ENCODE measurements around the gene ANKRD34B.
A peak's percentile ranks its signal among the peaks of the same experiment; 100 is the strongest.
"Not testable (repeated sequence)": the region's sequence is repeated elsewhere in the genome, so short reads cannot be mapped to it uniquely, and the experiment has no call there.

The ANKRD34B gene

DNA sequence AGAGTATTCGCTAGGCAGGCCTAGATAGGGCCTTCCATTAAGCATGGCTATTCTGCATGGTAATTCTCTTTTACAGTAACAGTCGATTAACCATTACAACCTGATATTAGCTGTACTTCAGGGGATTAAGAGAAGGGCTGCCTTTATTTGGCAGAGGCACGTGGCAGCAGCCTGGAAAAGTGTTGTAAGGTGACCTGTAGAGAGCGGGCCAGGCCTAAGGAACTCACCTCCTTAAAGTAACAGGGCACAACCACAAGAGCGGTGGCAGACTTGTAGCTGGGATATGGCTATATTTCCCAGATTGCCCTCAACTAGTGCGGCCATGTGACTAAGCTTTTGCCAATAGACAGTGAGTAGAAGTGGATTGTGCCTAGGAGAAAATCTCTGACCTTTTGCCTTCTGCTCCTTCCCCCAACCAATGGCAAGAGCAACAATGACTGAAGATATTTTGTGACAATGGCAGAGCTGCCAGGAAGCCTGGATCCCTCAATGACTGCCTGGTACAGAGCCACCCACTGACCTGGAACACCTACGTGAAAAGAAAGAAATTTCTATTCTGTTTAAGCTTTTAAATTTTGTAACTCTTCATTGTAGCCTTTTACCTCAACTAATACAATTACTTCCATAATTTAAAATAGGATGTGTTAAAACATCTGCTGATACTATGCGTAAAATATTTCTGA lies 18.9 kb upstream of the ANKRD34B start:
- Mint-ChIP-seq H3K36me3 (ENCODE audit: low read depth) (no peaks in the 10 kb centered on the region), H3K4me1 (no peaks in the 10 kb centered on the region)
- ATAC-seq = no peak

GRCh38 chr5:80584770-80585169 lies 14.7 kb upstream of the ANKRD34B start:
- no peak for DNase-seq
- no peak for ATAC-seq
- Mint-ChIP-seq H3K36me3 (ENCODE audit: low read depth) (no peaks in the 10 kb centered on the region), H3K9me3 (no peaks in the 10 kb centered on the region), H3K27me3 (peaks cover 14% of the 10 kb centered on the region), H3K4me1 (no peaks in the 10 kb centered on the region), H3K27ac (no peak overlapping the region), H3K4me3 (no peak overlapping the region)

More for the DNA sequence above, 18.9 kb upstream of the ANKRD34B start:
- no peak overlapping the region for H3K27ac Mint-ChIP-seq
- no peaks in the 10 kb centered on the region for H3K9me3 Mint-ChIP-seq
- H3K4me3 Mint-ChIP-seq = no peak overlapping the region
- H3K27me3 Mint-ChIP-seq = peaks cover 17% of the 10 kb centered on the region
- DNase-seq = no peak

DNA sequence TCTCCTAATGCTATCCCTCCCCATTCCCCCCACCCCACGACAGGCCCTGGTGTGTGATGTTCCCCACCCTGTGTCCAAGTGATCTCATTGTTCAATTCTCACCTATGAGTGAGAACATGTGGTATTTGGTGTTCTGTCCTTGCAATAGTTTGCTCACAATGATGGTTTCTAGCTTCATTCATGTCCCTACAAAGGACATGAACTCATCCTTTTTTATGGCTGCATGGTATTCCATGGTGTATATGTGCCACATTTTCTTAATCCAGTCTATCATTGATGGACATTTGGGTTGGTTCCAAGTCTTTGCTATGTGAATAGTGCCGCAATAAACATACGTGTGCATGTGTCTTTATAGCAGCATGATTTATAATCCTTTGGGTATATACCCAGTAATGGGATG lies 10.2 kb upstream of the ANKRD34B start:
- not testable (repeated sequence) for ATAC-seq; H3K36me3 Mint-ChIP-seq (ENCODE audit: low read depth); H3K27ac Mint-ChIP-seq; H3K4me1 Mint-ChIP-seq; H3K9me3 Mint-ChIP-seq; H3K4me3 Mint-ChIP-seq; DNase-seq
- peaks cover 32% of the 10 kb centered on the region for H3K27me3 Mint-ChIP-seq

DNA sequence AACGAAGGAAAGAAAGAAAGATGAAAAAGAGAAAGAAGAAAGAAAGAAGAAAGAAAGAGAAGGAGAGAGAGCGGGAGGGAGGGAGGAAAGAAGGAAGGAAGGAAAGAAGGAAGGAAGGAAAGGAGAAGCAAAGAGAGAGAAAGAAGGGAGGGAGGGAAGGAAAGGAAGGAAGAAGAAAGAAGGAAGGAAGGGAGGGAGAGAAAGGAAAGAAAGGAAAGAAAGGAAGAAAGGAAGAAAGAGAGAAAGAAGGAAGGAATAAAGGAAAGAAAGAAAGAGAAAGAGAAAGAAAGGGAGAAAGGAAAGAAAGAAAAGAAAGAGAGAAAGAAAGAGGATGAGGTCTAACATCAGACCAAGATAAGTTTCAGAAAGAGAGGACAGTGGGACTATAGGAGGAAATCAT lies 9.0 kb upstream of the ANKRD34B start:
- Mint-ChIP-seq H3K36me3 (ENCODE audit: low read depth) (no peaks in the 10 kb centered on the region), H3K27me3 (peaks cover 34% of the 10 kb centered on the region), H3K27ac (no peak overlapping the region), H3K4me1 (no peaks in the 10 kb centered on the region), H3K4me3 (no peak overlapping the region), H3K9me3 (no peaks in the 10 kb centered on the region)
- no peak for ATAC-seq
- no peak for DNase-seq

GRCh38 chr5:80577707-80578106 lies 7.6 kb upstream of the ANKRD34B start:
- no peaks in the 10 kb centered on the region for H3K4me1 Mint-ChIP-seq
- DNase-seq = no peak
- H3K27me3 Mint-ChIP-seq = peaks cover 41% of the 10 kb centered on the region
- no peaks in the 10 kb centered on the region for H3K9me3 Mint-ChIP-seq
- H3K36me3 Mint-ChIP-seq (ENCODE audit: low read depth) = no peaks in the 10 kb centered on the region
- H3K27ac Mint-ChIP-seq = no peak overlapping the region
- ATAC-seq = no peak
- no peak overlapping the region for H3K4me3 Mint-ChIP-seq

DNA sequence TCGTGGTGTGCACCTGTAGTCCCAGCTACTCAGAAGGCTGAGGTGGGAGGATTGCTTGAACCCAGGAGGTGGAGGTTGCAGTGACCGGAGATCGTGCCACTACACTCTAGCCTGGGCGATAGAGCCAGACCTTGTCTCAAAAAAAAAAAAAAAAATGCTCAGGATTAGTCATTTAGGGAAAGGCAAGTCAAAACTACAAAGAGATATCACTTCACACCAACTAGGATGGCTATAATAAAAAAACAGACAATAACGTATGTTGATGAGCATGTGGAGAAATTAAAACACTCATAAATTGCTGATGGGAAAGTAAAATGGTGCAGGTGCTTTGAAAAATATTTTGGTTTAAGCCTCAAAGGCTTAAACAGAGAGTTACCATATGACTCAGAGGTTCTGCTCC lies 6.3 kb upstream of the ANKRD34B start:
- peaks cover 53% of the 10 kb centered on the region for H3K27me3 Mint-ChIP-seq
- no peaks in the 10 kb centered on the region for H3K36me3 Mint-ChIP-seq (ENCODE audit: low read depth)
- ATAC-seq (no peak), DNase-seq (no peak)
- H3K4me1 Mint-ChIP-seq = no peaks in the 10 kb centered on the region
- no peak overlapping the region for H3K4me3 Mint-ChIP-seq
- no peak overlapping the region for H3K27ac Mint-ChIP-seq
- no peaks in the 10 kb centered on the region for H3K9me3 Mint-ChIP-seq

- DNase-seq (no peak), ATAC-seq (no peak)
- H3K4me1 Mint-ChIP-seq = no peaks in the 10 kb centered on the region
- no peak overlapping the region for H3K27ac Mint-ChIP-seq
- no peaks in the 10 kb centered on the region for H3K36me3 Mint-ChIP-seq (ENCODE audit: low read depth)
- H3K4me3 Mint-ChIP-seq = no peak overlapping the region
- peaks cover 66% of the 10 kb centered on the region for H3K27me3 Mint-ChIP-seq
- no peaks in the 10 kb centered on the region for H3K9me3 Mint-ChIP-seq
These were observed 3.0 kb upstream of the ANKRD34B start for GRCh38 chr5:80573062-80573461.

DNA sequence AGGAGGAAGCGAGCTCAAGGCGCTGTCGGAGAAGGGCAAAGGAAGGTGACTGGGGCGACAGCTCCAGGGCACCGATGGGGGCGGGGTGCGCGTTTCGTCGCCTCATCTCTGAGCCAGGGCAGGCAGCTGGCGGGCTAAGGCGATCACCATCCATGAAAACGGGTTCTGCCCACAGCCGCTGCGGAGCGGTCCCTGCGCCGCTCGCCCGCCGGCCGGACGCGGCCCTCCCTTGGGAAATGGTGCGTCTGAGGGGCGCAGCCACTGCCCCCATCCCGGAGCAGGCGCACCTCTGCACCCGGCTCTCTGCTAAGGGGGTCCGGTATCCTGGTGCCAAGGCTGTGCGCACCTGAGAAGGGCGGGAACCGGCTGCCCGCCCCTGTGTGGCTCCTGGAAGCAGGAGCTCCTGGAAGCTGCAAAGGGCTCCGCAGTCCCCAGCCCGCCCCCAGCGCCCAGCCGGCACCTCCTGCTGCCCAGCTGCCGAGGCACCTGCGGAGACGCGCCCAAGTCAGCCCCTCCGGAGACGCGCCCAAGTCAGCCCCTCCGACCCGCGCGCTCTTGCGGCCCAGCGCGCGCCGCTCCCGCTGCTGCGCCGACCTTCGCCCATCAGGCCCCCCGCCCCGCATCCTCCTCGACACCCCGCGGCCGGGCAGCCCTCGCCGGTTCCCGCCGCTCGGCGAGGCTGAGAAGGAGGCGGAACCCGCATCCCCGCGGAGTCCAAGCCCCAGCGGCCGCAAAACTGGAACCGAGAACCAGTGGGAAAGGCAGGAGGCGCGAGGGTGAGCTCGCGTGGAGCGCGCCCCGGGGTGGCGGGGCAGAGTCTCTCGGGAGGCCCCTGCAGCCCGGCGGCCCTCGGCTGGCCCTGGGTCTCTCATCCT lies 757 bp downstream of the ANKRD34B start:
- H3K4me1 Mint-ChIP-seq = no peaks in the 10 kb centered on the region
- DNase-seq (peak; percentile 2), ATAC-seq (no peak)
- peak overlapping the region; percentile 21 for H3K4me3 Mint-ChIP-seq
- H3K9me3 Mint-ChIP-seq = no peaks in the 10 kb centered on the region
- no peak overlapping the region for H3K27ac Mint-ChIP-seq
- peaks cover 63% of the 10 kb centered on the region for H3K27me3 Mint-ChIP-seq
- H3K36me3 Mint-ChIP-seq (ENCODE audit: low read depth) = no peaks in the 10 kb centered on the region

DNA sequence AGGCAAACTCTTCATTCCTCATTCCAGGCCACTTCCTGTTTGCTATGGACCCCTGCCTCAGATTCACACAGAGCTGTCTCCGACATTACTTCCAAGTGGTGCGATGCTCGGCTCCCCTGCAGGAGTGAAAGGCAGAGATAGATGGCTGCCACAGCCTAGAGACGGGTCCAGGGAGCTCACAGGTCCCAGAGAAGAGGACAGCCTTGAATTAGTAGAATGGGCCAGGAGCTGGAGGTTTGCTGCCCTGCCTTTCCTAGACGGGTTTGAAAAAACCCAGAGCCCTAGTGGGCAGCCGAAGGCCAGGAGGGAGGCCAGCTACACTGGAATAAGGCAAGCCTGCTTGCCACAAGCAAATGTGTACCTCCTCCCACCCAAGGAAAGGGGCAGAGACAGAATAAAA lies 1.8 kb downstream of the ANKRD34B start:
- no peak for ATAC-seq
- DNase-seq = no peak
- Mint-ChIP-seq H3K4me1 (no peaks in the 10 kb centered on the region), H3K9me3 (no peaks in the 10 kb centered on the region), H3K27ac (no peak overlapping the region), H3K36me3 (ENCODE audit: low read depth) (no peaks in the 10 kb centered on the region), H3K4me3 (no peak overlapping the region), H3K27me3 (peaks cover 59% of the 10 kb centered on the region)

DNA sequence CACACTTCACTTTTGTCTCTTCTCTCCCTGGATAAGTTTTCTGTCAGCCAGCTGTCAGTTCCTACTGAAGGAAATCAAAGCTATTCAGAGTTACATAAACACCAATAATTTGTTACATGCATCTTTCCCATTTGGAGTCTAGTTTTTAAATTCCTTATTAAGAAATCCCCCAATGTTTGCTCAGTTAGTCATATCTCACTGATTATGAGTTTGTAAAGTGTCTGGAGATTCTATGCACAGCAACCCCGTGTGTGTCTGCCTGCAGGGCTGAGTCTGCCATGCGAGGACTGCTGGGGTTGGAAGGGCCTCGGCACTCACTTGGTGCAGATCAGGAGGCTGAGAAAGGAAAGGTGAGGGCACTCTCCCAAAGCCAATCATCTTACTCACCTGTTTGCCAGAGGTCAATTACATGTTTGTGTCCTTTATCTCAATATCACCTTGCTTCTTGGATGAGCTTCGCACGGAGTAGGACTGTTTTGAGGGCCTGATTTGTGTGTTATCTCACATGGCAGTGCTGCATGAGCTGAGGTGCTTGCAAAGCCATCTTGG lies 3.3 kb downstream of the ANKRD34B start:
- Mint-ChIP-seq H3K4me3 (no peak overlapping the region), H3K27ac (no peak overlapping the region), H3K9me3 (no peaks in the 10 kb centered on the region), H3K4me1 (no peaks in the 10 kb centered on the region), H3K36me3 (ENCODE audit: low read depth) (no peaks in the 10 kb centered on the region), H3K27me3 (peaks cover 53% of the 10 kb centered on the region)
- DNase-seq (no peak), ATAC-seq (no peak)

DNA sequence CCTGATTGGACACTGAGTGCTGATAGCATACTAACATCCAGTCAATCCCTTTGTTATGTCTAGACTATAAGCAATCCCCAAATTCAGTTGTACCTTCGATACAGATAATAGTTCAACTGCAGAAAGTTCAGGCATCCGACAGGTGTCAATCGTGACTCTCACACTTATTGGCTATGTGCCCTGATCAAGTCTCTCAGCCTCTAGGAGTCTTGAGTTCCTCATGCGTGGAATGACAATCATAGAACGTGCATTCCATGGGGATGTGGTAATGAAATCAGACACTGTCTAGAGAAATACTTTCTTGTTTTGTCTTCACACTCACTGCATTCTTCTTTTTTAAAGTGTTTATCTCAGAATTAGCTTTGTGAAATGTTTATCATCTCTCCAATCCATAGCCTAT lies 4.8 kb downstream of the ANKRD34B start:
- no peaks in the 10 kb centered on the region for H3K36me3 Mint-ChIP-seq (ENCODE audit: low read depth)
- H3K4me1 Mint-ChIP-seq = no peaks in the 10 kb centered on the region
- H3K9me3 Mint-ChIP-seq = no peaks in the 10 kb centered on the region
- ATAC-seq (no peak), DNase-seq (no peak)
- H3K27ac Mint-ChIP-seq = no peak overlapping the region
- H3K4me3 Mint-ChIP-seq = no peak overlapping the region
- peaks cover 39% of the 10 kb centered on the region for H3K27me3 Mint-ChIP-seq

GRCh38 chr5:80559244-80559643 lies 10.8 kb downstream of the ANKRD34B start:
- Mint-ChIP-seq H3K9me3 (no peaks in the 10 kb centered on the region), H3K4me3 (no peak overlapping the region)

DNA sequence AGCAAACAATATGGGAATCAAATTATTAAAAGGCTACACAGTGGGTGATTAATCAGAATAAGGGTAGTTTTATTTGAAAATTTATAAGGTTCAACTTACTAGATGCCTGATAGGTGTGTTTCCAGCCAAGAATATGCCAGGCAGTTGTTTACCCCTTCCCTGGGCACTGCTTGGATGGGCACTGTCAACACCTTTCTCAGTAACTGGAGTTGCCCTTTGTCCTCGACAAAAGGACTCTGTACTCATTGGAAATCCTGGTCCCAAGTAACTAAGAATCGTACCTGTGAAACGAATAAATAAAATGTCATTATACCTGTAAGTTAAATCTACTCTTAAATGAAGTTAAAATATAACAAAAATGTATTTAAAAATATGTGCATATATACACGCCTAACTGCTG lies 15.0 kb downstream of the ANKRD34B start:
- H3K27me3 Mint-ChIP-seq = peaks cover 21% of the 10 kb centered on the region
- no peak for ATAC-seq
- H3K36me3 Mint-ChIP-seq (ENCODE audit: low read depth) = no peaks in the 10 kb centered on the region
- H3K9me3 Mint-ChIP-seq = no peaks in the 10 kb centered on the region
- DNase-seq = no peak
- no peaks in the 10 kb centered on the region for H3K4me1 Mint-ChIP-seq
- H3K27ac Mint-ChIP-seq = no peak overlapping the region
- H3K4me3 Mint-ChIP-seq = no peak overlapping the region

More at GRCh38 chr5:80559244-80559643, 10.8 kb downstream of the ANKRD34B start:
- H3K4me1 Mint-ChIP-seq = no peaks in the 10 kb centered on the region
- H3K27me3 Mint-ChIP-seq = peaks cover 22% of the 10 kb centered on the region
- DNase-seq = no peak
- ATAC-seq = no peak
- no peaks in the 10 kb centered on the region for H3K36me3 Mint-ChIP-seq (ENCODE audit: low read depth)
- H3K27ac Mint-ChIP-seq = no peak overlapping the region

- Mint-ChIP-seq H3K4me3 (no peak overlapping the region), H3K27ac (no peak overlapping the region), H3K27me3 (peaks cover 25% of the 10 kb centered on the region)
These were observed 15.4 kb downstream of the ANKRD34B start for GRCh38 chr5:80554646-80555045.

DNA sequence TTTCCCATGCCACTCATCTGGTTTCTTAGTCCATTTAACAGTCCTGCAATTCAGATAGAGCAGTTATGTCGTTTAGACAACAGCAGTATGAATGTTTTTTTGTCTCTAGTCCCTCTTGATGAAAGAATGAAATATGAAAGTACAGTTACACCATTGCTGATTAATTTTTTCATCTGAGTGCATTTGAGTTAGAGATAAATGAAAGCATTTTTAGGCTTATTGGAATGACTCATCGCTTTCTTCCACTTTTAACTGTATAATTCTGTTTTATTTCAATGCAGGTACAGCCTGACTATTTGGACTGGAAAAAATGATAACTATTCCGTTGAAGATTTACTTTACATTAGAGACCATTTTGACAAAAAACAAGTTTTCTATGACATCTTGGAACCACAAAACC lies 28.7 kb downstream of the ANKRD34B start:
- peaks cover 11% of the 10 kb centered on the region for H3K4me1 Mint-ChIP-seq
- no peaks in the 10 kb centered on the region for H3K9me3 Mint-ChIP-seq
- H3K36me3 Mint-ChIP-seq (ENCODE audit: low read depth) = no peaks in the 10 kb centered on the region
- H3K27me3 Mint-ChIP-seq = no peaks in the 10 kb centered on the region
- no peak for DNase-seq
- H3K27ac Mint-ChIP-seq = peak overlapping the region; percentile 6
- ATAC-seq = peak; percentile 28
- no peak overlapping the region for H3K4me3 Mint-ChIP-seq

More at GRCh38 chr5:80554646-80555045, 15.4 kb downstream of the ANKRD34B start:
- H3K9me3 Mint-ChIP-seq = no peaks in the 10 kb centered on the region
- no peaks in the 10 kb centered on the region for H3K4me1 Mint-ChIP-seq
- H3K36me3 Mint-ChIP-seq (ENCODE audit: low read depth) = no peaks in the 10 kb centered on the region
- no peak for ATAC-seq
- DNase-seq = no peak
